Naive thymus-derived CD4-positive, alpha-beta T cell (primary cell): ENCODE results near the gene CPPED1. TPM values are rescaled to one million over a fixed set of nuclear protein-coding genes. Genes with fewer than 3 reads are reported as not detected.

ENCODE experiments used
- ATAC-seq: fragments of 150-1000 bp; cut with Tn5 transposase; 2 replicates; pipeline ENCODE4 v1.10.0; 2021; ENCODE audit warnings: mild to moderate bottlenecking, moderate library complexity
- CTCF ChIA-PET: fragments of 350-600 bp; sonication (Branson Sonifier 250); formaldehyde crosslinking; loops from one replicate; lab custom pipeline; 2021; ENCODE audit warnings: antibody characterized with exemption; lab: Charles Lee
- POLR2A ChIA-PET: fragments of 350-600 bp; sonication (Branson Sonifier 250); formaldehyde crosslinking; loops from one replicate; lab custom pipeline; 2021; ENCODE audit warnings: antibody characterized with exemption, inconsistent platforms; lab: Charles Lee
- DNase-seq, 9 donors: peaks; one replicate each; pipeline versions ENCODE4 v3.0.0 to v3.0.0-alpha.2; 2020 to 2022; ENCODE audit warnings: mixed read lengths in 1 of 9
- H3K27ac ChIP-seq: one replicate; pipeline ENCODE4 v1.7.0; 2013; ENCODE audit warnings: mild to moderate bottlenecking, low read depth, low read length, moderate library complexity
- H3K27me3 ChIP-seq, 2 donors: one replicate each; pipeline ENCODE4 v1.7.0; 2013; ENCODE audit warnings: low read length in 2 of 2, mild to moderate bottlenecking in 2 of 2, moderate library complexity in 2 of 2; ENCODE audit not compliant: control insufficient read depth in 2 of 2, insufficient read depth in 2 of 2
- H3K36me3 ChIP-seq, 3 experiments: 1 replicate in 2 of 3; 2 replicates in 1 of 3; pipeline ENCODE4 v1.7.0; 2013; ENCODE audit warnings: low read length in 3 of 3, mild to moderate bottlenecking in 3 of 3, moderate library complexity in 1 of 3; ENCODE audit not compliant: insufficient read depth in 3 of 3, control insufficient read depth in 2 of 3
- H3K4me1 ChIP-seq, 2 donors: one replicate each; pipeline ENCODE4 v1.7.0; 2013; ENCODE audit warnings: low read length in 2 of 2, mild to moderate bottlenecking in 2 of 2, moderate library complexity in 1 of 2; ENCODE audit not compliant: control insufficient read depth in 2 of 2, insufficient read depth in 2 of 2
- H3K4me3 ChIP-seq: 2 replicates; pipeline ENCODE4 v1.7.0; 2013; ENCODE audit warnings: mild to moderate bottlenecking, low read length
- H3K9me3 ChIP-seq, 3 experiments: 1 replicate in 2 of 3; 2 replicates in 1 of 3; pipeline ENCODE4 v1.7.0; 2013; ENCODE audit warnings: low read length in 3 of 3; ENCODE audit not compliant: control insufficient read depth in 2 of 3
- H3K27ac Mint-ChIP-seq, 9 donors: one replicate each; pipeline ENCODE4 v1.8.0; 2020 to 2022; ENCODE audit warnings: mixed read lengths in 9 of 9, mild to moderate bottlenecking in 8 of 9, moderate library complexity in 5 of 9, inconsistent platforms in 2 of 9
- H3K27me3 Mint-ChIP-seq, 5 donors: one replicate each; pipeline ENCODE4 v1.8.0; 2021 to 2022; ENCODE audit warnings: mixed read lengths in 5 of 5, mild to moderate bottlenecking in 1 of 5
- H3K36me3 Mint-ChIP-seq, 5 donors: one replicate each; pipeline ENCODE4 v1.8.0; 2020 to 2022; ENCODE audit warnings: mixed read lengths in 5 of 5, mild to moderate bottlenecking in 3 of 5, inconsistent platforms in 1 of 5
- H3K4me1 Mint-ChIP-seq, 7 donors: one replicate each; pipeline ENCODE4 v1.8.0; 2020 to 2022; ENCODE audit warnings: mixed read lengths in 7 of 7, mild to moderate bottlenecking in 3 of 7, inconsistent platforms in 1 of 7
- H3K4me3 Mint-ChIP-seq, 10 donors: one replicate each; pipeline ENCODE4 v1.8.0; 2020 to 2022; ENCODE audit warnings: mild to moderate bottlenecking in 10 of 10, mixed read lengths in 10 of 10, moderate library complexity in 6 of 10, inconsistent platforms in 2 of 10
- H3K9me3 Mint-ChIP-seq, 11 donors: one replicate each; pipeline ENCODE4 v1.8.0; 2020 to 2022; ENCODE audit warnings: mixed read lengths in 11 of 11, mild to moderate bottlenecking in 4 of 11, inconsistent platforms in 1 of 11, moderate library complexity in 1 of 11
- intact Hi-C, 2 donors: fragments of 100-400 bp; cut with micrococcal nuclease; formaldehyde crosslinking; loops; one replicate each; pipeline ENCODE4 v1.15.1; 2023
- polyA plus RNA-seq, 2 donors: library from polyadenylated mRNA; unstranded; fragments of 300-500 nt; fragmentation: Illumina TruSeq; gene quantifications; one replicate each; pipeline ENCODE4 v1.2.3, GENCODE V29; 2021
- total RNA-seq, 6 experiments: library from RNA in 5 of 6; stranded (reverse) in 5 of 6; gene quantifications; 1 replicate in 5 of 6; 2 replicates in 1 of 6; pipeline ENCODE4 v1.2.3 and lab custom pipeline; 2021 to 2026

CPPED1 gene
- total and polyA plus RNA-seq, 7 experiments from 2014 or later = 2.4 to 56.5 (median 3.8) TPM

- H3K27me3 ChIP-seq = no peaks in the 10 kb centered on the region
- no peak for ATAC-seq
- H3K27ac ChIP-seq = no peak overlapping the region
- no peaks in the 10 kb centered on the region for H3K36me3 ChIP-seq
- Mint-ChIP-seq H3K9me3 (peaks cover 0 to 11% (median 3%) of the 10 kb centered on the region in 11 donors), H3K27ac (no peak overlapping the region), H3K4me3 (no peak overlapping the region), H3K4me1 (peaks cover 13 to 20% (median 20%) of the 10 kb centered on the region in 7 donors), H3K36me3 (peaks cover 0 to 9% (median 0%) of the 10 kb centered on the region in 5 donors), H3K27me3 (no peaks in the 10 kb centered on the region)
- H3K9me3 ChIP-seq = no peaks in the 10 kb centered on the region
- intact Hi-C loops = no loop called here
- DNase-seq = no peak
- POLR2A ChIA-PET = no interaction called here
- CTCF ChIA-PET = no interaction called here
- H3K4me1 ChIP-seq = peaks cover 0 to 9% of the 10 kb centered on the region in 2 donors
- no peak overlapping the region for H3K4me3 ChIP-seq
These were observed 160.6 kb downstream of the CPPED1 start for GRCh38 chr16:12643034-12643455.

- Histone ChIP-seq H3K27ac (no peak overlapping the region), H3K36me3 (no peaks in the 10 kb centered on the region), H3K9me3 (no peaks in the 10 kb centered on the region), H3K4me3 (no peak overlapping the region), H3K4me1 (no peaks in the 10 kb centered on the region), H3K27me3 (no peaks in the 10 kb centered on the region)
- DNase-seq = no peak
- ChIA-PET POLR2A (no interaction called here), CTCF (no interaction called here)
- Mint-ChIP-seq H3K27me3 (peaks cover 0 to 6% (median 0%) of the 10 kb centered on the region in 5 donors), H3K36me3 (peaks cover 0 to 2% (median 0%) of the 10 kb centered on the region in 5 donors), H3K4me1 (peaks cover 0 to 2% (median 0%) of the 10 kb centered on the region in 7 donors), H3K4me3 (no peak overlapping the region), H3K9me3 (peaks cover 0 to 8% (median 4%) of the 10 kb centered on the region in 11 donors), H3K27ac (no peak overlapping the region)
- ATAC-seq = no peak
- intact Hi-C loops = no loop called here
These were observed 164.6 kb downstream of the CPPED1 start for GRCh38 chr16:12639044-12639443.

- H3K27me3 ChIP-seq = no peaks in the 10 kb centered on the region
- no peaks in the 10 kb centered on the region for H3K4me1 ChIP-seq
- CTCF ChIA-PET = no interaction called here
- H3K9me3 ChIP-seq = no peaks in the 10 kb centered on the region
- ATAC-seq (no peak), DNase-seq (no peak)
- no peak overlapping the region for H3K4me3 Mint-ChIP-seq
- peaks cover 0 to 4% (median 0%) of the 10 kb centered on the region in 11 donors for H3K9me3 Mint-ChIP-seq
- intact Hi-C loops = no loop called here
- no peaks in the 10 kb centered on the region for H3K4me1 Mint-ChIP-seq
- POLR2A ChIA-PET = no interaction called here
- no peak overlapping the region for H3K4me3 ChIP-seq
- no peak overlapping the region for H3K27ac Mint-ChIP-seq
- H3K27ac ChIP-seq = no peak overlapping the region
- H3K27me3 Mint-ChIP-seq = peaks cover 0 to 13% (median 4%) of the 10 kb centered on the region in 5 donors
- H3K36me3 ChIP-seq = no peaks in the 10 kb centered on the region
- no peaks in the 10 kb centered on the region for H3K36me3 Mint-ChIP-seq
These were observed 166.7 kb downstream of the CPPED1 start for GRCh38 chr16:12637002-12637401.

GRCh38 chr16:12629271-12629670 is 174.4 kb downstream of the CPPED1 start:
- Histone ChIP-seq H3K9me3 (no peaks in the 10 kb centered on the region), H3K27ac (no peak overlapping the region), H3K27me3 (no peaks in the 10 kb centered on the region), H3K4me3 (no peak overlapping the region), H3K36me3 (no peaks in the 10 kb centered on the region), H3K4me1 (no peaks in the 10 kb centered on the region)
- H3K9me3 Mint-ChIP-seq = no peaks in the 10 kb centered on the region
- DNase-seq = no peak
- peaks cover 0 to 2% (median 0%) of the 10 kb centered on the region in 7 donors for H3K4me1 Mint-ChIP-seq
- intact Hi-C loops = no loop called here
- no peak overlapping the region for H3K4me3 Mint-ChIP-seq
- H3K27ac Mint-ChIP-seq = no peak overlapping the region
- peaks cover 0 to 12% (median 7%) of the 10 kb centered on the region in 5 donors for H3K27me3 Mint-ChIP-seq
- no peak for ATAC-seq
- POLR2A ChIA-PET = no interaction called here
- CTCF ChIA-PET = no interaction called here
- H3K36me3 Mint-ChIP-seq = no peaks in the 10 kb centered on the region

DNA sequence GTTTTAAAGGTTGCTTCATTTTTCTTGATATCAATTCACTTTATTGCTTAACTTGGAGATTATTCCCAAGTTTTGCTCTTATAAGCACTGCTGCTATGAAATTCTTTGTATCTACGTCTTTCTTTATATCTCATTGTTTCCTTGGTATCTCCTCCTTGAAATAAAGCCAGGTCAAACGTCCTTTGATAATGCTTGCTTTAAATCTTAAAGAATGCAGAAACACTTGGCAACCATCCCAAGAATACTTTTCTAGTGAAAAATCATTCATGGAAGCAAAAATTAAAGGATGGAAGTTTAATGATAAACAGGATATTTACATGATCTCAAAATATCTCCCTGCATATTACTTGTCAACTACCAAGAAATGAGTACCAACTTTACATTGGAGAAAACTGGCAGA is 175.2 kb downstream of the CPPED1 start:
- H3K9me3 Mint-ChIP-seq = no peaks in the 10 kb centered on the region
- Histone ChIP-seq H3K36me3 (no peaks in the 10 kb centered on the region), H3K27ac (no peak overlapping the region), H3K9me3 (no peaks in the 10 kb centered on the region), H3K27me3 (no peaks in the 10 kb centered on the region), H3K4me1 (no peaks in the 10 kb centered on the region), H3K4me3 (no peak overlapping the region)
- intact Hi-C loops = no loop called here
- no peak overlapping the region for H3K27ac Mint-ChIP-seq
- no peak overlapping the region for H3K4me3 Mint-ChIP-seq
- ChIA-PET CTCF (no interaction called here), POLR2A (no interaction called here)
- H3K27me3 Mint-ChIP-seq = peaks cover 0 to 12% (median 7%) of the 10 kb centered on the region in 5 donors
- H3K4me1 Mint-ChIP-seq = peaks cover 0 to 2% (median 0%) of the 10 kb centered on the region in 7 donors
- no peak for ATAC-seq
- no peak for DNase-seq
- no peaks in the 10 kb centered on the region for H3K36me3 Mint-ChIP-seq

DNA sequence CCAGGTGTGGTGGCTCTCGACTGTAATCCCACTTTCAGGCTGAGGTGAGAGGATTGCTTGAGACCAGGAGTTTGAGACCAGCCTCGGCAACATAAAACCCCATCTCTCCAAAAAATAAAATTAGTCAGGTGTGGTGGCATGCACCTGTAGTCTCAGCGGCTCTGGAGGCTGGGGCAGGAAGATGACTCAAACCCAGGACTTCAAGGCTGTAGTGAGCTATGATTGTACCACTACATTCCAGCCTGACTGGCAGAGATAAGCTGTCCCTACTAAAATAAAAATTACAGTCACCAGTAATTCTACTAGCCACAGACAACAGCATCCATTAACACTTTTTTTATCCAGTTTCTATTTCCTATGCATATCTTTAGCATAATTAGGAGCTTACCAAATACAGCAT is 176.3 kb downstream of the CPPED1 start:
- POLR2A ChIA-PET = no interaction called here
- H3K4me1 Mint-ChIP-seq = peaks cover 0 to 2% (median 0%) of the 10 kb centered on the region in 7 donors
- Histone ChIP-seq H3K4me1 (no peaks in the 10 kb centered on the region), H3K9me3 (no peaks in the 10 kb centered on the region), H3K27ac (no peak overlapping the region), H3K36me3 (no peaks in the 10 kb centered on the region), H3K27me3 (no peaks in the 10 kb centered on the region), H3K4me3 (no peak overlapping the region)
- no peak for DNase-seq
- H3K9me3 Mint-ChIP-seq = no peaks in the 10 kb centered on the region
- no peak for ATAC-seq
- CTCF ChIA-PET = no interaction called here
- no peak overlapping the region for H3K27ac Mint-ChIP-seq
- peaks cover 0 to 5% (median 4%) of the 10 kb centered on the region in 5 donors for H3K27me3 Mint-ChIP-seq
- no peak overlapping the region for H3K4me3 Mint-ChIP-seq
- no peaks in the 10 kb centered on the region for H3K36me3 Mint-ChIP-seq
- intact Hi-C loops = no loop called here

GRCh38 chr16:12626411-12626810 is 177.3 kb downstream of the CPPED1 start:
- Histone ChIP-seq H3K27ac (no peak overlapping the region), H3K9me3 (no peaks in the 10 kb centered on the region), H3K36me3 (no peaks in the 10 kb centered on the region), H3K4me3 (no peak overlapping the region), H3K27me3 (no peaks in the 10 kb centered on the region), H3K4me1 (no peaks in the 10 kb centered on the region)
- Mint-ChIP-seq H3K9me3 (no peaks in the 10 kb centered on the region), H3K4me3 (no peak overlapping the region), H3K4me1 (peaks cover 0 to 2% (median 0%) of the 10 kb centered on the region in 7 donors), H3K27ac (no peak overlapping the region), H3K27me3 (peaks cover 0 to 5% (median 4%) of the 10 kb centered on the region in 5 donors), H3K36me3 (no peaks in the 10 kb centered on the region)
- DNase-seq (no peak), ATAC-seq (no peak)
- ChIA-PET POLR2A (no interaction called here), CTCF (no interaction called here)
- intact Hi-C loops = no loop called here
